Endothelial cell (in vitro differentiated cells): ENCODE data around the gene OR10A4. TPM values are rescaled to one million over a fixed set of nuclear protein-coding genes. Genes with fewer than 3 reads are reported as not detected.

ENCODE experiments used
- DNase-seq: peaks from one replicate; pipeline ENCODE4 v3.0.0; 2021; ENCODE audit warnings: low spot score
- H3K27ac Mint-ChIP-seq: one replicate; pipeline ENCODE4 v1.8.0; 2021; ENCODE audit warnings: mixed read lengths, inconsistent platforms; ENCODE audit not compliant: unreplicated experiment
- H3K27me3 Mint-ChIP-seq: one replicate; pipeline ENCODE4 v1.8.0; 2021; ENCODE audit warnings: mild to moderate bottlenecking, moderate library complexity, mixed read lengths, inconsistent platforms; ENCODE audit not compliant: unreplicated experiment
- H3K36me3 Mint-ChIP-seq: one replicate; pipeline ENCODE4 v1.8.0; 2021; ENCODE audit warnings: mild to moderate bottlenecking, low read depth, mixed read lengths, inconsistent platforms; ENCODE audit not compliant: unreplicated experiment
- H3K4me1 Mint-ChIP-seq: one replicate; pipeline ENCODE4 v1.8.0; 2021; ENCODE audit warnings: mild to moderate bottlenecking, mixed read lengths, inconsistent platforms; ENCODE audit not compliant: unreplicated experiment
- H3K4me3 Mint-ChIP-seq: one replicate; pipeline ENCODE4 v1.8.0; 2021; ENCODE audit warnings: mild to moderate bottlenecking, mixed read lengths, inconsistent platforms; ENCODE audit not compliant: unreplicated experiment
- H3K9me3 Mint-ChIP-seq: one replicate; pipeline ENCODE4 v1.8.0; 2021; ENCODE audit warnings: mixed read lengths, inconsistent platforms; ENCODE audit not compliant: unreplicated experiment
- total RNA-seq: library from RNA; stranded (reverse); fragmentation: NEBNext Ultra II Directional; extraction: Animal tissue kit (Norgen Biotek cat#: 25700); gene quantifications from one replicate; pipeline ENCODE4 v1.2.1, GENCODE V29; 2021; ENCODE audit not compliant: unreplicated experiment
- TF ChIP-seq, protein P1 (sequence below): fragments of 200-600 bp; sonication (generic); IDR thresholded peaks from one replicate; pipeline ENCODE4 v1.5.0; 2021; ENCODE audit warnings: antibody characterized with exemption; ENCODE audit not compliant: unreplicated experiment

Gene OR10A4
- total RNA-seq, 1 donor from 2014 or later, result not detected

DNA sequence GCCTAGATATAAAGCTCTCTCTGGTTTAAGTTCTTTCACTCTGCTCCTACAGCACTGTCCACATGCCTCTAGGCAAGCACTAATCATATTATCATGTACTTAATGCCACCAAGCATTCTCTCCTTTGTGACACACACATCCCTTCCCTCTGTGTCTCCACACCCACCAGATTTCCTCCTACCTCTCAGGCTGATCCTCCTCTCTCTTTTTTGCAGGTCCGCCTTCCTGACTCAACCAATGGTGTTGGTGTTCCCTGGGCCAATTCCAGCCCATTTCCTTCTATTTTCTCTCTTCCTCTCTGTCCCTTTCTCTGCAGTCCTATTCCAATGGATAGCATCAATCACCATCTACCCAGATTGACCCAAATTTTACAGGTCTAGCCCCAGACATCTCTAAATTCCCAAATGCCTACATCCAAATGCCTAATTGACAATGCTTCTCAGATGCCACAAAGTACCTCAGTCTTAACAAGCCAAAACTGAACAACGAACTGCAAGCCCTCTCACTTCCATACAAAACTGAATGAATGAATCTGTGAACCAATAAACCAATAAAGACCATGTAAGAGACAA lies 49.3 kb downstream of the OR10A4 start:
- Mint-ChIP-seq H3K27ac (peak overlapping the region; percentile 88), H3K4me1 (peaks cover 28% of the 10 kb centered on the region), H3K27me3 (peaks cover 3% of the 10 kb centered on the region), H3K4me3 (peak overlapping the region; percentile 94), H3K9me3 (no peaks in the 10 kb centered on the region), H3K36me3 (no peaks in the 10 kb centered on the region)
- TF ChIP-seq, protein P1, sequence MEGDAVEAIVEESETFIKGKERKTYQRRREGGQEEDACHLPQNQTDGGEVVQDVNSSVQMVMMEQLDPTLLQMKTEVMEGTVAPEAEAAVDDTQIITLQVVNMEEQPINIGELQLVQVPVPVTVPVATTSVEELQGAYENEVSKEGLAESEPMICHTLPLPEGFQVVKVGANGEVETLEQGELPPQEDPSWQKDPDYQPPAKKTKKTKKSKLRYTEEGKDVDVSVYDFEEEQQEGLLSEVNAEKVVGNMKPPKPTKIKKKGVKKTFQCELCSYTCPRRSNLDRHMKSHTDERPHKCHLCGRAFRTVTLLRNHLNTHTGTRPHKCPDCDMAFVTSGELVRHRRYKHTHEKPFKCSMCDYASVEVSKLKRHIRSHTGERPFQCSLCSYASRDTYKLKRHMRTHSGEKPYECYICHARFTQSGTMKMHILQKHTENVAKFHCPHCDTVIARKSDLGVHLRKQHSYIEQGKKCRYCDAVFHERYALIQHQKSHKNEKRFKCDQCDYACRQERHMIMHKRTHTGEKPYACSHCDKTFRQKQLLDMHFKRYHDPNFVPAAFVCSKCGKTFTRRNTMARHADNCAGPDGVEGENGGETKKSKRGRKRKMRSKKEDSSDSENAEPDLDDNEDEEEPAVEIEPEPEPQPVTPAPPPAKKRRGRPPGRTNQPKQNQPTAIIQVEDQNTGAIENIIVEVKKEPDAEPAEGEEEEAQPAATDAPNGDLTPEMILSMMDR, result no peak
- DNase-seq, result peak; percentile 11

DNA sequence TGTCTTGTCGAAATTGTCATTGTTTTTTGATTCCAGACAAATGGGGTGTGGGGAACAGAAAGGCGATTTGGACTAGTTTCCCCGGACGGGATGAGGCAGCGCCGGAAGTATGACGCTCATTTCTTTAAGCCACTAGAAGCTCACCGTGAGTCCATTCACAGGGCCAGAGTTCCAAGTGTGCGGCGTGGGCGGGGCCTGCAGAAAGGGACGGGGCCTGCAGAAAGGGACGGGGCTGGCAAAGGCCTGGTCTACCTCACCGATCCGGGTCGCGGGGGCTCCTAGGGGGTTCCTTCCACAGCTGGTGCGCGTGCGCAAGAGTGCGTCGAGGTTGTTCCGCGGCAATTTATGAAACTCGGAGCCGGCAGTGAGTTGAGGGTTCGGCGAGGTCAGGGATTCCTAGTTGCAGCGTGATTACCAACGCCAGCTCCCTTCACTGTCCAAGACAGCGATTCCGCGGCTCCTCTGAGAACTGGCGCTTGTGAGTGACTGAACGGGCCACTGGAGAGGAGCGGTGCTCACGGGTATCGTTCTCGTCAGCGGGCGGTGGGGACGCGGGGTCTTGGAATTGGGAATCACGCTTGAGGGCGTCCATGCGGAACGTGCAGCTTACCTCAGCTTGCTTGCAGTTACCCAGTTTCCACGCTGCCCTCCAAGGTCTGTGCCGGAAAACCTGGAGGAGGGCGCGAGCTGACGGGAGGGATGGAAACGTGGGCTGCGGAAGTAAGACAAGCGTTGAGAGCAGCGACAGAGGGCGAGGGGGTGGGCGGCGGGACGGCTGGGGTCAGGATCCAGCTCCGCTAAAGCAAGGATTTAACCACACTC lies 50.0 kb downstream of the OR10A4 start, which contains the start of gene ZNF215:
Gene ZNF215 (plus strand): TSS at position 219 of the 822 bp plus-strand sequence. CDS start 5,847 bp downstream, outside the sequence.
- Mint-ChIP-seq H3K27ac (peak within 1 kb of the TSS; percentile 88), H3K4me3 (peak within 1 kb of the TSS; percentile 94), H3K36me3 (no peaks in the 10 kb centered on the region), H3K27me3 (peaks cover 3% of the 10 kb centered on the region), H3K4me1 (peaks cover 28% of the 10 kb centered on the region), H3K9me3 (no peaks in the 10 kb centered on the region)
- TF ChIP-seq, protein P1, result no peak
- DNase-seq, result peak; percentile 84

DNA sequence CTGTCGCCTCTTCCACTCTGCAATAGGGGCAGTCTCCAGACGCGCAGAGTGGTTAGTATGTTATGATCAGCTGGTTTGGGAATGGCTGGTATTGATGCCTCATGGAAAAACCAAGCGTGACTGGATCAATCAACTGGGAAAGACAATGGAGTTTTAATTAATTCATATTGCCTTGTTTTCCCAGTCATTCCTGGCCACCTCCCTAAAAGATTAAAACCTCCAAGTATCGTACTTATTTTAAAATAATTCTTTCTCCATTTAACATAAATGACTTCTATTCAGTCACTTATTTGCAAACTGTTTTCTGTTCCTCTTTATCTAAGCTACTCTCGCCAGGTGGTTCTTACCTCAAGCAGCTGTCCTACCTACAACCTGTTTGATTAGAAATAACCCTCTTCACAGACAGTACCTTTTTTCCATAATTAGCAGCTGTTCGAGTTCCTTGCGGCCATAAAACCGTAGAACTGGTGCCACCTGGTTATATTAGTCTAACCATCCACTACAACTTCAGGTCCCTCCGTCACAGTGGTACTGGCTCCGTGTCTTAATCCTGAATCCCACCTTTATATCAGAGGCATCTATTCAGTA lies 50.7 kb downstream of the OR10A4 start:
- H3K27ac Mint-ChIP-seq, result peak overlapping the region; percentile 88
- DNase-seq, result no peak
- H3K9me3 Mint-ChIP-seq, result no peaks in the 10 kb centered on the region
- H3K36me3 Mint-ChIP-seq, result no peaks in the 10 kb centered on the region
- H3K4me1 Mint-ChIP-seq, result peaks cover 28% of the 10 kb centered on the region
- TF ChIP-seq, protein P1, result no peak
- peak overlapping the region; percentile 94 for H3K4me3 Mint-ChIP-seq
- peaks cover 3% of the 10 kb centered on the region for H3K27me3 Mint-ChIP-seq

Other genes starting within 250 kb of the OR10A4 start
- gene DCHS1, start 220.8 kb upstream of the OR10A4 start, total RNA-seq, result 156 TPM
- gene MRPL17, start 193.3 kb upstream of the OR10A4 start, total RNA-seq, result 44.8 TPM
- gene OR2AG2, start 104.6 kb upstream of the OR10A4 start, total RNA-seq, result 0.26 TPM
- not detected for gene OR2AG1, start 93.6 kb upstream of the OR10A4 start, total RNA-seq
- 0.51 TPM for gene OR6A2, start 76.9 kb upstream of the OR10A4 start, total RNA-seq
- not detected for gene OR10A5, start 30.9 kb upstream of the OR10A4 start, total RNA-seq
- not detected for gene OR10A2, start 13.6 kb upstream of the OR10A4 start, total RNA-seq
- 0.64 TPM for gene OR2D2, start 15.9 kb downstream of the OR10A4 start, total RNA-seq
- not detected for gene OR2D3, start 44.4 kb downstream of the OR10A4 start, total RNA-seq
- gene ZNF215, start 49.8 kb downstream of the OR10A4 start, total RNA-seq, result 7.0 TPM
- gene ZNF214, start 143.7 kb downstream of the OR10A4 start, total RNA-seq, result 2.4 TPM
- gene NLRP14, start 143.9 kb downstream of the OR10A4 start, total RNA-seq, result 0.13 TPM
- gene RBMXL2, start 212.4 kb downstream of the OR10A4 start, total RNA-seq, result not detected